ENCODE measurements around the gene MXRA7.
"Not testable (repeated sequence)": the region's sequence is repeated elsewhere in the genome, so short reads cannot be mapped to it uniquely, and the experiment has no call there.

MXRA7 gene

GRCh38 chr17:76642032-76642561 is 68.7 kb downstream of the MXRA7 start:
- DNase-seq = no peak

GRCh38 chr17:76641501-76641900 is 69.3 kb downstream of the MXRA7 start:
- DNase-seq = peak in 1 of 2 experiments; percentile 7

- DNase-seq = no peak
Observed at GRCh38 chr17:76640550-76641380, 70.0 kb downstream of the MXRA7 start.

- DNase-seq = no peak
Observed at GRCh38 chr17:76638263-76638662, 72.5 kb downstream of the MXRA7 start.

- not testable (repeated sequence) for DNase-seq
Observed at GRCh38 chr17:76636486-76637206, 74.1 kb downstream of the MXRA7 start.

GRCh38 chr17:76635659-76636360 is 75.0 kb downstream of the MXRA7 start:
- DNase-seq = no peak

GRCh38 chr17:76635039-76635438 is 75.7 kb downstream of the MXRA7 start:
- DNase-seq = no peak

- no peak for DNase-seq
Observed at GRCh38 chr17:76633628-76634328, 77.0 kb downstream of the MXRA7 start.

GRCh38 chr17:76631821-76632565 is 78.8 kb downstream of the MXRA7 start:
- DNase-seq = no peak

- no peak for DNase-seq
Observed at GRCh38 chr17:76630151-76630550, 80.6 kb downstream of the MXRA7 start.
